ENCODE results near the gene SDC4. TPM values are rescaled to one million over a fixed set of nuclear protein-coding genes. Genes with fewer than 3 reads are reported as not detected.
A peak's percentile ranks its signal among the peaks of the same experiment; 100 is the strongest.

SDC4 gene
- polyA plus RNA-seq, 1 of the 3 experiments (the other 2 are of a cell fraction), result 131 TPM

DNA sequence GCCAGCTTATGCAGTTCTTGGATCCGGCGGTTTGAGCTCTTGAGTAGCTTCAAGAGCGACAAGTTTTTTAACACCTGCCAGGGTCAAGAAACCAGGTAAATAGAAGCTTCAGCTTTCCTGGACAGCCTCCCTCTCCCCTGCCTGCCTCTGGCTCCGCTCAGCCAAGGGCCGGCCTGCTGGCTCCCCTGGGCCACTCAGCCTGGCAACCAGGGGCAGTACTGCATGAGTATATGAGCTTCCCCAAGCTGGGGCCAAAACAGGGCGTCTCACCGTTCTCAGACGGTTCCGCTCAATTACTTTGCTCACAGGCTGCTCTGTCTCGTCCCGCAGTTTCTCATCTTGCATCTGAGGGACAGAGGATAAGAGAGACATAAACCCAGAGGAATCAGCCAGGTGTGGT is 29.0 kb upstream of the SDC4 start:
- ChIA-PET CTCF (interaction anchor here (1.2 to 15.6 kb wide), 5 partner anchors 11 to 394 kb away, joined by 3 to 143 read pairs (median 6); partner anchors contain the start of gene SYS1), POLR2A (no interaction called here)
- H3K9me2 ChIP-seq, result no peaks in the 10 kb centered on the region
- no peak overlapping the region for H2AFZ ChIP-seq (ENCODE audit: low read depth)
- H3K4me3 ChIP-seq (ENCODE audit: low read depth in 2 of 2, low read length in 1 of 2), result no peak overlapping the region
- no peak overlapping the region for H3K9ac ChIP-seq
- no peaks in the 10 kb centered on the region for H4K20me1 ChIP-seq (ENCODE audit: insufficient read depth)
- H3F3A ChIP-seq (replicated peaks; ENCODE audit: insufficient read depth), result no peaks in the 10 kb centered on the region
- H3K4me1 ChIP-seq (ENCODE audit: control insufficient read depth in 1 of 2, insufficient read depth in 2 of 2, low read depth in 1 of 2, low read length in 1 of 2), result no peaks in the 10 kb centered on the region
- H3K27me3 ChIP-seq (ENCODE audit: insufficient read depth), result no peaks in the 10 kb centered on the region
- WGBS (ENCODE audit: low lambda C conversion rate), result 95% methylated on average over 9 of the region's 11 CpGs
- no peaks in the 10 kb centered on the region for H3K36me3 ChIP-seq (replicated peaks in 1 of 2; ENCODE audit: control insufficient read depth in 1 of 2, insufficient read depth in 2 of 2, low read length in 1 of 2)
- no peak for TF ChIP-seq RCOR1 (IDR thresholded peaks at IDR 0.05; ENCODE audit: low read length)
- no peak for DNase-seq
- H3K9me3 ChIP-seq, result no peaks in the 10 kb centered on the region
- H3K27ac ChIP-seq (ENCODE audit: low read depth in 2 of 2, low read length in 1 of 2), result no peak overlapping the region
- no peak overlapping the region for H3K4me2 ChIP-seq
- no peaks in the 10 kb centered on the region for H3K79me2 ChIP-seq (ENCODE audit: insufficient read depth)

DNA sequence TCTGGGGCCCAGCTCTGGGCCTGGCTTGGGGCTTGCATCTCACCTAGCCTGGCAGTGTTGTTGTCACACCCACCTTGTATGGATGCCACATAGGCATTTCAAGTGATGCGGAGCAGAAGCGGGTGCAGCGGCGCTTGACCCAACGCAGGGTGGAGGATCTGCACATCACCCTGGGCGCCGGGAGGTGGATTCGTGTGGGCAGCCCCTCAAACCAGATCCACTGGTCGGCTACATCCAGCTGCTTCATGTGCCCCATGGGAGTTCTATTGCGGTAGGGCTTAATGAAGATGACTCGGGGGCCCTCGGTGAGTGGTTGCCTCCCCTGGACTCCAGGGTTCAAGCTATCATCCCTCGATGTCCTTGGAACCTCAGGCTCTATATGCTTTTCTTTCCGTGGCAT is 26.7 kb upstream of the SDC4 start:
- H3K27ac ChIP-seq (ENCODE audit: low read depth in 2 of 2, low read length in 1 of 2), result no peak overlapping the region
- ChIA-PET CTCF (interaction anchor here (0.7 to 15.6 kb wide), 12 partner anchors 12 to 396 kb away, joined by 3 to 143 read pairs (median 10); partner anchors contain the start of genes DBNDD2 and SYS1), POLR2A (no interaction called here)
- no peak overlapping the region for H3K9ac ChIP-seq
- H3K4me2 ChIP-seq, result no peak overlapping the region
- no peaks in the 10 kb centered on the region for H3K36me3 ChIP-seq (replicated peaks in 1 of 2; ENCODE audit: control insufficient read depth in 1 of 2, insufficient read depth in 2 of 2, low read length in 1 of 2)
- no peaks in the 10 kb centered on the region for H3F3A ChIP-seq (replicated peaks; ENCODE audit: insufficient read depth)
- H3K9me2 ChIP-seq, result no peaks in the 10 kb centered on the region
- H3K9me3 ChIP-seq, result no peaks in the 10 kb centered on the region
- H4K20me1 ChIP-seq (ENCODE audit: insufficient read depth), result no peaks in the 10 kb centered on the region
- WGBS (ENCODE audit: low lambda C conversion rate), result 96% methylated on average over 14 of the region's 14 CpGs
- no peaks in the 10 kb centered on the region for H3K4me1 ChIP-seq (ENCODE audit: control insufficient read depth in 1 of 2, insufficient read depth in 2 of 2, low read depth in 1 of 2, low read length in 1 of 2)
- H3K79me2 ChIP-seq (ENCODE audit: insufficient read depth), result no peaks in the 10 kb centered on the region
- no peak overlapping the region for H3K4me3 ChIP-seq (ENCODE audit: low read depth in 2 of 2, low read length in 1 of 2)
- H2AFZ ChIP-seq (ENCODE audit: low read depth), result no peak overlapping the region
- DNase-seq, result no peak
- no peaks in the 10 kb centered on the region for H3K27me3 ChIP-seq (ENCODE audit: insufficient read depth)
- TF ChIP-seq YY1 (IDR thresholded peaks at IDR 0.05; ENCODE audit: low read depth), result no peak
- no peak for TF ChIP-seq FOXM1 (IDR thresholded peaks at IDR 0.05; ENCODE audit: low read depth)
- TF ChIP-seq POLR2AphosphoS5 (IDR thresholded peaks at IDR 0.05; ENCODE audit: low read depth, low read length), result no peak
- TF ChIP-seq MXI1 (IDR thresholded peaks at IDR 0.05; ENCODE audit: low read depth, low read length), result no peak
- TF ChIP-seq RFX5 (IDR thresholded peaks at IDR 0.05; ENCODE audit: low read length), result no peak
- no peak for TF ChIP-seq SMC3 (IDR thresholded peaks at IDR 0.05; ENCODE audit: low read depth, low read length)
- TF ChIP-seq RXRA (IDR thresholded peaks at IDR 0.05; ENCODE audit: borderline replicate concordance, low read depth), result no peak
- no peak for TF ChIP-seq ELF1 (IDR thresholded peaks at IDR 0.05)
- TF ChIP-seq, protein P1, sequence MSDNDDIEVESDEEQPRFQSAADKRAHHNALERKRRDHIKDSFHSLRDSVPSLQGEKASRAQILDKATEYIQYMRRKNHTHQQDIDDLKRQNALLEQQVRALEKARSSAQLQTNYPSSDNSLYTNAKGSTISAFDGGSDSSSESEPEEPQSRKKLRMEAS (IDR thresholded peaks at IDR 0.05; ENCODE audit: low read depth), result no peak
- TF ChIP-seq, protein P2, sequence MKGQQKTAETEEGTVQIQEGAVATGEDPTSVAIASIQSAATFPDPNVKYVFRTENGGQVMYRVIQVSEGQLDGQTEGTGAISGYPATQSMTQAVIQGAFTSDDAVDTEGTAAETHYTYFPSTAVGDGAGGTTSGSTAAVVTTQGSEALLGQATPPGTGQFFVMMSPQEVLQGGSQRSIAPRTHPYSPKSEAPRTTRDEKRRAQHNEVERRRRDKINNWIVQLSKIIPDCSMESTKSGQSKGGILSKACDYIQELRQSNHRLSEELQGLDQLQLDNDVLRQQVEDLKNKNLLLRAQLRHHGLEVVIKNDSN (IDR thresholded peaks at IDR 0.05; ENCODE audit: borderline replicate concordance, low read depth), result no peak

DNA sequence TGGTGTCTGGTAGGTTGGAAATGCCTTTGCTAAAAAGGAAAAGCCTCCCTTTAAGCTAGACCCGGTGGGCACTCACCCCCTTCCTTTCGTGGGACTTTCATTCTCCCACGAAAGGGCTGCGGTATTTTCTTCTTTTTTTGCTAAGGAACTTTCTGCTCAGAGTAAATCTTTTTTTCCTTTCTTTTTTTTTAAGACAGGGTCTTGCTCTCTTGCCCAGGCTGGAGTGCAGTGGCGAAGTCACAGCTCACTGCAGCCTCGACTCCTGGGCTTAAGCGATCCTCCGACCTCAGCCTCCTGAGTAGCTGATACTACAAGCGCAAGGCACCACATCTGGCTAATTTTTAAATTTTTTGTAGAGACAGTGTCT is 25.9 kb upstream of the SDC4 start:
- Histone ChIP-seq H3K9ac (no peak overlapping the region), H3K4me2 (no peak overlapping the region), H3F3A (replicated peaks; ENCODE audit: insufficient read depth) (no peaks in the 10 kb centered on the region), H3K27ac (ENCODE audit: low read depth in 2 of 2, low read length in 1 of 2) (no peak overlapping the region), H2AFZ (ENCODE audit: low read depth) (no peak overlapping the region), H3K9me3 (no peaks in the 10 kb centered on the region), H3K27me3 (ENCODE audit: insufficient read depth) (no peaks in the 10 kb centered on the region), H3K4me3 (ENCODE audit: low read depth in 2 of 2, low read length in 1 of 2) (no peak overlapping the region), H3K79me2 (ENCODE audit: insufficient read depth) (no peaks in the 10 kb centered on the region), H3K36me3 (replicated peaks in 1 of 2; ENCODE audit: control insufficient read depth in 1 of 2, insufficient read depth in 2 of 2, low read length in 1 of 2) (peaks cover 2 to 9% of the 10 kb centered on the region in 2 experiments), H4K20me1 (ENCODE audit: insufficient read depth) (no peaks in the 10 kb centered on the region), H3K4me1 (ENCODE audit: control insufficient read depth in 1 of 2, insufficient read depth in 2 of 2, low read depth in 1 of 2, low read length in 1 of 2) (no peaks in the 10 kb centered on the region), H3K9me2 (no peaks in the 10 kb centered on the region)
- 74% methylated on average over 9 of the region's 9 CpGs for WGBS (ENCODE audit: low lambda C conversion rate)
- DNase-seq, result no peak
- ChIA-PET POLR2A (interaction anchor here (1.1 to 1.2 kb wide), 2 partner anchors 53 to 63 kb away, joined by 4 to 5 read pairs; no protein-coding TSS in a partner anchor), CTCF (interaction anchor here (0.6 to 15.6 kb wide), 33 partner anchors 10 to 1518 kb away, joined by 3 to 143 read pairs (median 5); partner anchors contain the start of genes DBNDD2, PIGT and SYS1)
- TF ChIP-seq NFIC (IDR thresholded peaks at IDR 0.05; ENCODE audit: borderline replicate concordance) (no peak), SIN3A (IDR thresholded peaks at IDR 0.05; ENCODE audit: borderline replicate concordance, low read depth, low read length) (no peak)
- TF ChIP-seq, protein P3, sequence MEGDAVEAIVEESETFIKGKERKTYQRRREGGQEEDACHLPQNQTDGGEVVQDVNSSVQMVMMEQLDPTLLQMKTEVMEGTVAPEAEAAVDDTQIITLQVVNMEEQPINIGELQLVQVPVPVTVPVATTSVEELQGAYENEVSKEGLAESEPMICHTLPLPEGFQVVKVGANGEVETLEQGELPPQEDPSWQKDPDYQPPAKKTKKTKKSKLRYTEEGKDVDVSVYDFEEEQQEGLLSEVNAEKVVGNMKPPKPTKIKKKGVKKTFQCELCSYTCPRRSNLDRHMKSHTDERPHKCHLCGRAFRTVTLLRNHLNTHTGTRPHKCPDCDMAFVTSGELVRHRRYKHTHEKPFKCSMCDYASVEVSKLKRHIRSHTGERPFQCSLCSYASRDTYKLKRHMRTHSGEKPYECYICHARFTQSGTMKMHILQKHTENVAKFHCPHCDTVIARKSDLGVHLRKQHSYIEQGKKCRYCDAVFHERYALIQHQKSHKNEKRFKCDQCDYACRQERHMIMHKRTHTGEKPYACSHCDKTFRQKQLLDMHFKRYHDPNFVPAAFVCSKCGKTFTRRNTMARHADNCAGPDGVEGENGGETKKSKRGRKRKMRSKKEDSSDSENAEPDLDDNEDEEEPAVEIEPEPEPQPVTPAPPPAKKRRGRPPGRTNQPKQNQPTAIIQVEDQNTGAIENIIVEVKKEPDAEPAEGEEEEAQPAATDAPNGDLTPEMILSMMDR (IDR thresholded peaks at IDR 0.05), result 0 out of 2 replicates have a peak, but pooled peaks have one; percentile 6
